ENCODE results near the gene AUTS2. TPM values are rescaled to one million over a fixed set of nuclear protein-coding genes. Genes with fewer than 3 reads are reported as not detected.

AUTS2 gene
- total RNA-seq, 1 donor from 2014 or later, result 40.0 TPM

DNA sequence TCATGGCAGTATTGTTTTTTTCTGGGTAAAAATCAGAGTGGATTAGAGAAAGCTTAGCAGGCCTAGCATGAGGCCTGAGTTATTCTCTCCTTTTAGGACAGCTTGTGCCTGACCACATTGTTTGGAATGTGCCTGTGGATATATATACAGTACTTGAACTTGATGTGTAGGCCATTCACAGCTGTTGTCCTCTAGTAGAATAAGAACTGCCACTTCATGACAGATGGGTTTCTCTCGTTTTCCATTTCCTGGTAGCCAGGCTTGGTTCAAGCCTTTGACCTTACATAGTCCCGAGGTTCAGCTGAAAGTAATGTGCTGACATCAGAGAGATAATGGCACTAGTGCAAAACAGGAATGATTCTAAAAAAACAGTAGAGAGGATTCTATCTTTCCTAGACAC is 473.9 kb downstream of the AUTS2 start:
- peak; percentile 80 for DNase-seq

DNA sequence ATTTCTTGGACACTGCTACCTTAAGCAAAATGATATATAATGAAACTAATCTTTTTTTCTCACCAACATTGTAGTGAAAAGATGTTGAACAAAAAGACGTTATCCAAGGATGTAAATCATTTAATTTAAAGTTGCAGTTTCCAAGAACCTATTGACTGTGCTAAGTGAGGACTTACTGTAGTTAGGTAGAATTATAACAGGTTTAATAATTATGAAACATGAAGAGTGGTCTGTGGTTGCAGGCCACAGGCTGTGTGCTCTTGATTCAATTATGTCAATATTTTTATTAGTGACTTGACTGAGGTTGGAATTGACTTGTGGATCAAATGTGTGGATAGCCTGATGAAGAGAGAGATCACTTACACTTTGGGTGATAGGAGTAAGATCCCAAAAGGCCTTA is 478.1 kb downstream of the AUTS2 start:
- DNase-seq, result no peak

DNA sequence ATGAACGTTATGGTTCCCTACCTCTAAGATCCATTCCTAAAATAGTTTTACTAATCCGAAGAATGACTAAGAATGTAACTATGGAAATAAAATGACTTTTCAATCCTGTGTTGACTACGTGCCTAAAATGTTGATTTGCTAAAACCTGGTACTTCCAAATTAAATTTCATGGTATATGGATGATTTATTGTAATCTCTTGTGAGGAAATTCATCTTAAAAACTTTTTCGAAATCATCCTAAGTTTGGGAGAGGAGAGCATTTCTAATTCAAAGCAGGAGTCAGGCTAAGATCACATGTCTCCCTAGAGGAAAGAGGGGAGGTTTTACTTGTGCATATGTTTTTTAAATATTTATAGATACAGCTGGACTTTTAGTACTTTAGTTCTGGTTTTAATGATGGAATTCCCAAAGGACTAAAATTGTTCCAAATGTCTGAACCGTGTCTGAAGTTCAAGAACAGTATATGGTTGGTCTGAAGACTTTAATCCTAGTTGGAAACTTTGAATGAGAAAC is 483.9 kb downstream of the AUTS2 start:
- peak; percentile 89 for DNase-seq

DNA sequence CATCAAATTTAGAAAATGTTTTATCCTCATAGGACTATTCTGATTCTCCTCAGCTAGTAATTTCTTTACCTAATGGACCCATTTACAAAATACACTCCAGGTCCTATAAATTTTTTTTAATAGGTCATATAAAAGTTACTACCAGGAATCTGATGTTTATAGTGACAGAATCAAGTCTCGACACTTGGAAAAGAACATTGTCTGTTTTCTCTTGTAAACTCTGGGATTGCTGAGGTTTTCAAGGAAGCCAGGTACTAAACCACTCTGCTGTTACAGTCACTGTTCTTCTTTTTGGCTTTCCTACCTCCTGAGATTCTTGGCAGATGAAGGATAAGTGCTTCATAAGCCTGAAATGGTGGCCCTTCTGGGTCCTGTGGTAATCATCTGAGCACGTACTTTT is 493.1 kb downstream of the AUTS2 start:
- peak; percentile 9 for DNase-seq

DNA sequence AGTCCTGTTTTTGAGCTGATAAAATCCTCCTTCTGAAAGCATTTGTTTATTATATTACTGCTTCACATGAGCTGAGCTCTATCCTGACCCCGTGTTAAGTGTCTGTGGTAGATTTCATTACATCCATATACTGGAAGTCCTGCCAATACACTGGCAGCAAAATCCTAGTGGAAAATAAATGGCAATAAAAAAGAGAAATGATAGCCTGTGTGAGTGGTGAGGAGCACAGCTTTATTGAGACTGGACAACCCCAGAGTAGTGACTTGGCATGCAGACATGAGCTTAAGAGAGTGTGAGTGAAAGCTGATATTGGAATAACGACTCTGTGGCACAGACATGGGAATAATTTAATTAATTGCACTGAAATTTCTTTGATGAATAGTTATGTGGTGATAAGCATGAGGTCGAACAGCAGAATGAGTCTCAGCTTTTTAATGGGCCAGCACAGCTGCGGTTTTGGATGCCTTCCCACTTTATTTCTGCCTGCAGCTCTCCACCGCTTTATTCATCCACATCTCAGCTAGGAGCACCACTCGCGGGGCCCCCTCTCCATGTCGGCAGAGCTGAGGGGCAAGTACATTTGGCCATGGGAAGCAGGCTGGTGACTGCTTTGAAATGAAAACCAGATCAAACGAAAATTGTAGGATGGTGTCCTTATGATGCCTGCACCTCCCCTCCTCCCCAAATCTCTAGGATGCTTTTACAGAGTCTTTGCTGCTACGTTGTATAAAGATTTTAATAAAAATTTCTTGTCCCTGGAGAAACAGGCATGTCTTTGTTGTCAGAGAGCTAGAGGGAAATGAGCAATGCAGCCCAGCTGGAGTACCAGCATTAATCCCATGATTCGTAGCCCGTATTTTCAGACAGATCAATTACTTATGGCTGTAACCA is 494.3 kb downstream of the AUTS2 start:
- peak; percentile 96 for DNase-seq

DNA sequence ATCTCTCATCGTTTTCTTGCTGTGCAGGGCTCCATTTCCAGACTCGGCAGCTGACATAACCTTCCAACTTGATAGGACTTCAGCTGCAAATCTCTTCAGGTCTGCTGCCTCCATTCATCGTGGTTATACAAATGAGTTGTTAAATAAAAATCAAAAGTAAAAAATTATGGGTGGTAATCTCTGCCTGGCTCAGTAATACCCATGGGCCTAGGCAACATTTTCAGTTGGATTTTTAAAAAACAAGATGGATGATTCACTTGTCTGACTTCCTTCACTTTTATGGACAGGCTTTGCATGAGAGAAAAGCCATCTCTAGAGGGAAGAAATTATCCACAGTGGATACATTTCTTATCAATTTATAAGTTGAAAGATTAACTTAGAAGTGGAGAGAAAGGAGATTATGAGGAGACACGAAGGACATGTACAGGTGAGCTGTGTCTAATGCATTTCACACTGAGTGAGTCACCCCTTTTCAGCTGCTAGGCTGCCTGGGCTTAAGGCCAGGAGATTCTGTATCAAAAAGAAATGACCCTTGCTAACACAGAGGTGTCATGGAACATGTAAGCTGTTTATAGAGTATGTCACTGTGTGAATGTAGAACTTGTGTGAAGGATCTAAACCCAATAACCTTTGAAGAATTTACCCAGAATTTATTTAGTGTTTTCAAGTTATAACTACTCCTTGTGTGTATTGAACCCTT is 495.1 kb downstream of the AUTS2 start:
- DNase-seq, result peak; percentile 60

DNA sequence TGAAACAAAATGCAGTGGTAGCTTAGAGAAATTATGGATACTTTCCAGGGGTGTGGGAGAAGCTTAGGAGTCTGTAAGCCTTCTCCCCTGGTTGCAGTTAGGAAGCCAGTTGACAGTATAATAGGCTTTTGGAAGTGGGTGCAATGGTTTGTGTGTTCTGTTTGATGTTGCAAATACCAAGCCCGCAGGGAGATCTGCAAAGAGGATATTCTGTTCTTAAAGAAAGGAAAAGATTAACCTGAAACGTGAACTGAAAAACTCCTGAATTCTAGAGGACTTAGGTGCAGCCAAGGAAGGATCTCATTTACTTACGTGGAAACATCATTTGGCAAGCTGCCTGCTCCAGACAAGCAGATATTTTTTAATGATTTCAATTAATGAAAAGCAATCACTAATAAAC is 496.6 kb downstream of the AUTS2 start:
- DNase-seq, result peak; percentile 33

DNA sequence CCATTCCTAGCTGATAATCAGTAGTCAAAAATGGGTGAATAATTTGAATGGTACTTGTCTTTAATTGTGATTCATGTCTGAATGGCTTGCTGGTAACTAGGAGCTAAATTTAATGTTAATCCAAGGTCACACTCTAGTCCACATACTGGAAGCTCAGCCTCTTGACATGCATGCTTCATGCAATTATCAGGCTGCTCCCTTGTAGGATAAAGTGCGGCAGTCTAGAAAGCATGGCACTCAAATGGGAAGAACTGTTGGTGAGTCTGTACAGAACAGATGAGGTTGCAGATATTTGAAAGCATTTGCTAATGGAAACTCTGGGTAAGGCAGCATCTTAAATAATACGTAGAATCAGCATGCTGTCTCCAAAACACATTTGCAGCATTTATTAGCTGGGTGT is 499.4 kb downstream of the AUTS2 start:
- DNase-seq, result no peak

DNA sequence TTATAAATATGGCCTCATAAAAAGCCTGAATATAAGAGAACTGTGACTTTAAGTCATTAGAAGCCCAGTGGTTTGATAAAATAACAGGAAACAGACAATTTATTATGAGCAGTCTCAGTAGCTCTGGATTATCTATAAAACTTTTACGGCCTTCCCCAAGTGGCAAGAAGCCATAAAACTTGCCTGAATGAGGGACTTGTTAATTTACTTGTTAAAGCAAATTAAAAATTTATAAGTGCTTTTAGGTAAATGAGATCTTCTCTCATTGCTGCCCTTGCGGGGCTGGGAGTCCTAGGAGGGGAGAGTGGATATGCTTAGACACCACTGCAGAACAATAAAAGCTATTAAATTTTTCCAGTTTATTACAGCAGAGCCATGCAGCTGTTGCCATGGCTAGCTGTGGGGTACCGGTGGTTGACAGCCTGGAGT is 499.9 kb downstream of the AUTS2 start:
- DNase-seq, result peak; percentile 32

DNA sequence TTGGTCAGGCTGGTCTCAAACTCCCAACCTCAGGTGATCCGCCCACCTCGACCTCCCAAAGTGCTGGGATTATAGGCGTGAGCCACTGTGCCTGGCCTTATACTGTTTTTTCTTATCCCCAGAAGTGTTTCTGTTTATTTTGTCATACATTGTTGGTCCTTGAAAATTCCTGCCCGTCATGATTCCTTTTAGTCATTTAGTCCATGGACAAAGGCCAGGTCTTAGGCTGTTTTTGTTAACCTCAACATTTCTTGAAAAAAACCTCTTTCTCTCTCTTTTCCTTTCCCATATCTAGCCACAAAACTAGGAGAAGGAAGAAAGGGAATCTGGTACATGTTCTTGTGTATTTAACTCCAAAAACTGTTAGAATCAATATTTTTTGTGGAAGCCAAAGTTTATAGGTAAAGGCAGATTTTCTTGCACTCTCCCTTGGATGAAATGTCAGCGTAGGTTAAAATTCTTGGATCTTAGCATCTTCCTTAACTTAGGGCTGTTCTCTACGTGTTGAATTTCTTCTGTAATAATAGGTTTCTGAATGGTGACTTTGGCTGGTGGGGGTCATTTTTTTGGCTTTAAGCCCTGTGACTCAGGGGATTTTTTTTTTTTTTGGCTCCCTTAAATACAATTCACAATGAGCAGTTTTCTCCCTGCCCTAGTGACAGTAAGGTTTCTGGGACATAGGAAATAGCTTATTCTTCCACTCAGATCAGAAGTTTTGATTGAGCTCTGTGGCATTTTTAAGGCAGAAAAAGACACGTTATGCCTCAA is 500.8 kb downstream of the AUTS2 start:
- DNase-seq, result peak; percentile 12

DNA sequence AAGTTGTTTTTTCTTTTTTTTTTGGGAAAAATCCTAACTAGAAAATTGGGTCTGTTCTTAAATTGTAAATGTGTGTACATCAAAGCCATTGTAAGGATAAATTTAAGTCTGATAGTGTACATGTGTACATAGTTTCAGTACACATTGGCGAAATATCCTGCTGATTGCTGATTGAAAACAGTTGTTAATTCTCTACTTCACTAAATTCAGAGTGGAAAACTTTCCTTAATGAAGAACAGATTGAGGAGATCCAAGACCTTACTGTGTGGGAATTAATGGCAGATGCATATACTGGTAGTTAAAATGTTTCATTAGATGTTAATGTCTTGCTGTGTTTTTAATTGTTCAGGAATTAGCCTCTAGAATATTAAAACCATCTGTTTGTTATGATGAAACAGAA is 506.0 kb downstream of the AUTS2 start:
- peak; percentile 51 for DNase-seq

DNA sequence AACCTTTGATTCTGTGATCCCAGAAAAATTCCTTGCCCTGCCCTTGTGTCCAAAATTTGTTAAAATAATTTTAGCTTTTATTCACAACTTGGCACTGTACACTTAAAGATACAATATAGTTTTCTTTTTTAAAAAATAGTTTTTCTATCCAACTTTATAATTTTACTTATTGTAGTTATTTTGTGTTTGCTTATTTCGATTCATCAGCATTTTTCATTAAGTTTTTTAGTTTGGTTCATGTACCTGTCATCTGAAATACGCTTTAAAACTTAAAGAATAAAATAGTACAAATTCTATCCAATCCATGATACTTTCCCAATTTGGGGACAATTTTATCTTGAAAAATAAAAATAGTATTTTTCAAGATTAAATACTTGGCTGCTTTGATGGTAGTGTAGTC is 514.8 kb downstream of the AUTS2 start:
- DNase-seq, result no peak

DNA sequence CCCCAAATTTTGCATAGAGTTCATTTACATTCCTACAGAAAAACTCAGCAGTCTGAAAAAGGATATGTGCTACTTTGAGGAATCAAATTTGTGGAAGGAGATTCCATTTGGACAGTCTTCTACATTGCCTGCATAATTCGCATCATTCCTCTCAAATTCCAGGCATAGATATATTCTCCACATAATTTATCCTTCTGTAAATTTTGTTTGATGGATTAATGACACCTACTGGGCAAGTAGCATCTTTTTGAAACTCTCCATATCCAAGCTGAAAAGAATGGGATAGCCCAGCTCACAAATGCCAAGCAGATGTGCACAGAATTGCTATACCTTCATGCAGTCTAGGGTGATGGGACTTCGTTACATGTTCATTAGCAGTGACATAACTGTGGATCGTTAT is 515.3 kb downstream of the AUTS2 start:
- DNase-seq, result no peak

DNA sequence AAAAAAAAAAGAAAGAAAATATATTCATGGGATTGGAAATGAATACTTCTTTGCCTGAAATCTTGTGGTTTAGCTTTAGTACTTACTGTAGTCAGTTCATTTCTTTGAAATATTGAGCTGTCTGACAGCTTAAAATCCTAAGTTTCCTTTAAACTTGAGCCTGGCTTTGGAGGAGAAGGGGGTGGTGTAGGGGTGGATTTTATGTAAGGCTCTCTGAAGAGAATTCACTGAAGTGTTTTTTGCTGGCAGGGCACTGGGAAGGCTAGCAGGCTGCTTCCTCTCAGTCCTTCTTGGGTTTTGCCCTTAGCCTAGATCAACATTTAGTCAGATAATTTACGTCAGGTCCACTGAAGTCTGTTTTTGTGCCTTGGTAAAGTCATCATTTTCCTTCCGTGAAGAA is 516.5 kb downstream of the AUTS2 start:
- DNase-seq, result no peak

DNA sequence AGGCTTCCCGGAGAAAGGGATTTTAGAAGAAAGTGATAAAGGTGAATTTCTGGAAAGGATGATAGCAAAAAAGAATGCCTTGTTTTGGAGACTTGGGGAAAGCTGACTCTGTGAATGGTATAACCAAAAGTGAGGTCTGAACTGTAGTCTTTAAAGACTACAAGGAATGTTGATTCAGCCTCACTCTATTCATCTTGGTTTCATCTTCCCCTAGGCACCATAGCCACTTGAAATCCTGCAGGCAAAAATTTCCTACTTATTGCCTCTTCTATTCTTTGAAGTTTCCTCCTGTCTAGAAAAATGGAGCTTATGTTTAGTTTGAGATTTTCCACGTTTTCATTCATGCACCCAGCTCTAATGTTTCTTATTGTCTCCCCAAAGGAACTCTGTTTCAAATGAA is 518.0 kb downstream of the AUTS2 start:
- no peak for DNase-seq

DNA sequence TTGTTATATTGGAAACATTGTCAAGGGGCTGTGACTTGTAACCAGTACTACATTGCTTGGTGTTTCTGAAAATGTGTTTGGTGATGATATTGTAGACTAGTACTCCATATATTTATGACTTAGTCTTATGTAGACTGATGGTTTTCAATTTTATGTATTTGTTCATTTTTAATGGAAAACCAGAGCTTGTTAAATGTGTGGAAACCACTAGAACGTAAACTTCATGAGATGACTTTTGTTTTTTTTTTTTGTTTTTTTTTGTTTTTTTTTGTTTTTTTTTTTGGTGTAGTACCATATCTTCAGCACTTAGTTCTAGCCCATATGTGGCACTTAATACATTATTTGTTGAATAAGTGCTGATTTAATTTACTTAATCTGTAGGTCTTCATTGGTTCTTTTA is 518.6 kb downstream of the AUTS2 start:
- DNase-seq, result no peak

DNA sequence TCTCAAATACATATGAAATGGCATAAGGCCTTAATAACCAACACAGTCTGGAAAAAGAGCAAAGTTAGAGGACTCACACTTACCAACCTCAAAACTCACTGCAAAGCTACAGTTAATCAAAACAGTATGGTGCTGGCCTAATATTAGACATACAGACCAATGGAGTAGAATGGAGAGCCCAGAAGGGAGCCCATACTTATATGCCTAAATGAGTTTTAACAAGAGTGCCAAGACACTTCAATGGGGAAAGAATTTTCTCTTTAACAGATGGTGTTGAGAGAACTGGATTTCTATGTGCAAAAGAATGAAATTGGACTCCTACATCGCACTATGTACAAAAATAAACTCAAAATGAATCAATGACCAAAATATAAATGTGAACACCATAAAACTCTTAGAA is 522.6 kb downstream of the AUTS2 start:
- no peak for DNase-seq

DNA sequence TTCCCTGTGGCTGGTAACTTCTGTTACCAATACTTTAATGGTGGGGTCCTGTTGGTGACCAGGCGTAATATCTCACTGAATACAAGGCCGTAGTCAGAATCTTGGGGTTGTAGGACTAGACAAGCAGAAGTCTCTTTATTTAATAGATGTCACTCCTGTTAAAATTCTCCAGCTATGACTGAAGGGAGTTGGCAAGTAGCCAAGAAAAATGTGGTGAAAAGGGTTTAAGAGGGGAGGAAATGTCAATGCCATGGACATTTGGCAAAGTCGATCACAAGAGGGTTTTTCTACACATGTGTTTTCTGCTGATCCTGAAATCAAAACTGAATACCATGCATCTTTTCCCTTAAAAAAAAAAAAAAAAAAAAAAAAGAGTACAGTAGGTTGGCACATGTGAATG is 533.5 kb downstream of the AUTS2 start:
- DNase-seq, result peak; percentile 60

DNA sequence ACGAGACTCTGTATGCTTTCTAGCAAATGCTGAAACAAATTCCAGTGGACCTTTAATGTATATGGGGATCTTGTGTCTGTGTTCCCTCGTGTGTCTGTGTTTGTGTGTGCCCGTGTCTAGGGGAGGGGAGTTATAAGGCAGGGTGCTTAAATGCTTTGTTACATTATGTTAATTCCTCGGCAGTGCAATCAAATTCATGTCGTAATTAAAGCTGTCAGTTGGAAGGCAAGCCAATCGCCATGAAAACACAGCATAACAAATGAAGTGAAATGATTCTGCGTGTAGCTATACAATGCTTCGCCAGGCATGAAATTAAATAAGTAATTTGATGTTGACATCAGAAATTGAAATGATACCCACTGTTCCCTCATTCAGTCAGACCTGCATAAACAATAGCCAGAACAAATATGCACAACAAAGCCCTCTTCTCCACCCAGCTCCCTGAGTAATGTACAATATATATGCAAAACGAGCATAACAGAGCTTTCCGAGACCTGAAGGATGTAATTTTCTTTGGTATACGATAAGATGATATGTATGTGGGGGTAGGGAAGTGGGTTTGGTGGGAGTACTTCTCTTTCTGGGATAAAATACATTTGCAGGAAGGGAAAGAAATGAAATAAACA is 534.1 kb downstream of the AUTS2 start:
- DNase-seq, result peak; percentile 24

DNA sequence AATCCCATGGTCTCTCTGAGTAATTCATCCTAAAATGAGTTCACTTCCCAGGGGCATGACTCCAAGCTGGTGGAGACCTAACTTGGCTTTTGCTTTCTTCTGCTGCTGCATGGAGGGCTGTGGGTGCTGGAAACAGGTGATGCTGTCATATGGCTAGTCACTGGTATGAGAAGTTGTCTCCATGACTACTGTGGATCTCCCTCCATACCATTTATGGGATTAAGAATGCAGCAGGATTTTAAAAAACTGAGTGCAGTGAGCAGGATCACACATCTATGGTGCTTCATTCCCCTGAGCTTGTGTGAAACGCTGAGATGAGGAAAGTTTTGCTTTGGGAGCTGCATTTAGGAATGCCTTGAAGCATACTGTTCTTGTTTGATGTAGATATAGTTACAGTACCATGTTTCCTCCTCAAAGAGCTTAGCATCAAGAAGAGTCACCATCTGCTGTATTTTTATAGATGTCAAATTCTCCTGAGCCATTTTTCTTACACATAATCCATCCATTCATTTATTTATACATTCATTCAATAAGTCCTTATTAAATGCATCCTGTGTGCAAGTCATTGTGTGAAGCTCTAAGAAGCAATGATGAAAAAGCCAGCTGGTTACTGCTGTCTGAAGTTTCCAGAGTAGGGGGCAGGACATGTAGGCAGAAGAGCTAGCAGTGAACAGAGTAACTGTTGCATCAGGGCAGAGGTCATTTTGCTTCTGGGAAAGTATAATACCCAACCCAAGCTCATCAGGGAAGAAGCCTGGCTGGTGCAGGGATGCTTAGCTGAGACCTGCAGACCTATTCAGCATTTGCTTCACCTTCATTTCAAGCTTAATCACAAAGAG is 534.8 kb downstream of the AUTS2 start:
- no peak for DNase-seq

Measured in tongue (tissue), 2 donors.